SU-DHL-6 (cell line): ENCODE results near the gene LDLRAD3.

Experiments
- EZH2phosphoT487 ChIP-seq: fragments of 200-600 bp; sonication (generic), shearing (Covaris generic); conservative IDR thresholded peaks from 2 replicates; pipeline ENCODE4 v1.6.1; 2018; ENCODE audit warnings: mild to moderate bottlenecking, antibody characterized with exemption, low read length, moderate library complexity, mixed read lengths
- TF ChIP-seq, protein P1 (sequence below): fragments of 200-600 bp; sonication (generic); IDR thresholded peaks from one replicate; pipeline ENCODE4 v1.5.1; 2017; ENCODE audit warnings: antibody characterized with exemption, mild to moderate bottlenecking, low read length, moderate library complexity; ENCODE audit not compliant: insufficient read depth, poor library complexity, severe bottlenecking

DNA sequence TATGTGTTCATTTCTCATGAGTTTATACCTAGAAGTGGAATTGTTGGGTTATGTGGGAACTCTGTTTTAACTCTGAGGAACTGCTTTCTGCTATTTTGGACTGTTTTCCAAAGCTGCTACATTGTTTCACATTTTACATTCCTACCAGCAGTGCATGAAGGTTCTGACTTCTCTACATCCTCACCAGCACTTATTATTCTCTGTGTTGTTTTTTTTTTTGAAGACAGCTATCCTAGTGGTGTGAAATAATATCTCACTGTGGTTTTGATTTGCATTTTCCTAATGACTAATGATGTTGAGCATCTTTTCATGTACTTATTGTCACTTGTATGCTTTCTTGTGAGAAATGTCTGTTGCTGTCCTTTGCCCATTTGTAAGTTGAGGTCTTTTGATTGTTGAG is 175.4 kb downstream of the LDLRAD3 start:
- TF ChIP-seq, protein P1, sequence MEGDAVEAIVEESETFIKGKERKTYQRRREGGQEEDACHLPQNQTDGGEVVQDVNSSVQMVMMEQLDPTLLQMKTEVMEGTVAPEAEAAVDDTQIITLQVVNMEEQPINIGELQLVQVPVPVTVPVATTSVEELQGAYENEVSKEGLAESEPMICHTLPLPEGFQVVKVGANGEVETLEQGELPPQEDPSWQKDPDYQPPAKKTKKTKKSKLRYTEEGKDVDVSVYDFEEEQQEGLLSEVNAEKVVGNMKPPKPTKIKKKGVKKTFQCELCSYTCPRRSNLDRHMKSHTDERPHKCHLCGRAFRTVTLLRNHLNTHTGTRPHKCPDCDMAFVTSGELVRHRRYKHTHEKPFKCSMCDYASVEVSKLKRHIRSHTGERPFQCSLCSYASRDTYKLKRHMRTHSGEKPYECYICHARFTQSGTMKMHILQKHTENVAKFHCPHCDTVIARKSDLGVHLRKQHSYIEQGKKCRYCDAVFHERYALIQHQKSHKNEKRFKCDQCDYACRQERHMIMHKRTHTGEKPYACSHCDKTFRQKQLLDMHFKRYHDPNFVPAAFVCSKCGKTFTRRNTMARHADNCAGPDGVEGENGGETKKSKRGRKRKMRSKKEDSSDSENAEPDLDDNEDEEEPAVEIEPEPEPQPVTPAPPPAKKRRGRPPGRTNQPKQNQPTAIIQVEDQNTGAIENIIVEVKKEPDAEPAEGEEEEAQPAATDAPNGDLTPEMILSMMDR, result no peak
- no peak for TF ChIP-seq EZH2phosphoT487
